K562 (cell line): ENCODE results near the gene TK1. TPM values are rescaled to one million over a fixed set of nuclear protein-coding genes. Genes with fewer than 3 reads are reported as not detected.

Source experiments
- ATAC-seq: fragments of 200-7000 bp; cut with Tn5 transposase; 3 replicates; pipeline ENCODE4 v1.9.1; 2020; ENCODE audit warnings: moderate library complexity
- BruUV-seq: library from RNA; stranded (reverse); fragments of 400-500 nt; replicated peaks from 2 replicates; lab custom pipeline; 2021; lab: Mats Ljungman, UMichigan
- CTCF ChIA-PET: fragments of 300-600 bp; formaldehyde crosslinking; extraction: SDS; loops from one replicate; lab custom pipeline; 2021; ENCODE audit warnings: low intra/inter-chr PET ratio; lab: Yijun Ruan, JAX
- POLR2A ChIA-PET: fragments of 300-600, 350-650 bp; sonication (Branson Sonifier 250); formaldehyde crosslinking; extraction: SDS; loops from one replicate; lab custom pipeline; 2021; ENCODE audit warnings: antibody characterized with exemption, inconsistent platforms; lab: Yijun Ruan, JAX
- DNase-seq, 4 experiments: peaks; one replicate each; pipeline versions ENCODE4 v3.0.0 to v3.0.0-alpha.2; 2011 to 2018; ENCODE audit warnings: low spot score in 3 of 4, mixed read lengths in 3 of 4; ENCODE audit errors: extremely low read depth in 1 of 4
- FAIRE-seq: peaks from 2 replicates; lab custom pipeline; 2011; peaks lifted over from hg19 to GRCh38; lab: Jason Lieb, UNC
- H2AFZ ChIP-seq: 2 replicates; pipeline ENCODE4 v1.6.0; 2011; ENCODE audit warnings: low read depth, low read length, control low read depth, inconsistent platforms
- H3K27ac ChIP-seq: fragments of 200-600 bp; 3 replicates; pipeline ENCODE4 v1.8.0; 2011; ENCODE audit warnings: low read depth, mild to moderate bottlenecking, control low read depth, inconsistent platforms, low read length, moderate library complexity, mixed read lengths; ENCODE audit errors: extremely low read depth
- H3K27me3 ChIP-seq, 2 experiments: fragments of 300-600 bp in 1 of 2; 2 replicates in 1 of 2; 3 replicates in 1 of 2; pipeline versions ENCODE4 v1.6.0 to v1.8.0; 2011; ENCODE audit warnings: inconsistent platforms in 2 of 2, low read length in 2 of 2, mild to moderate bottlenecking in 1 of 2, mixed read lengths in 1 of 2, moderate library complexity in 1 of 2; ENCODE audit not compliant: control insufficient read depth in 2 of 2, insufficient read depth in 2 of 2
- H3K36me3 ChIP-seq: fragments of 300-600 bp; 3 replicates; pipeline ENCODE4 v1.8.0; 2011; ENCODE audit warnings: mild to moderate bottlenecking, low read length, inconsistent platforms; ENCODE audit not compliant: control insufficient read depth, insufficient read depth
- H3K4me1 ChIP-seq, 2 experiments: fragments of 200-600 bp in 1 of 2; replicated peaks in 1 of 2; 2 replicates in 1 of 2; 3 replicates in 1 of 2; pipeline versions ENCODE4 v1.5.1 to v1.8.0; 2011; ENCODE audit warnings: inconsistent platforms in 2 of 2, low read length in 2 of 2, mild to moderate bottlenecking in 1 of 2, mixed read lengths in 1 of 2, moderate library complexity in 1 of 2; ENCODE audit not compliant: control insufficient read depth in 2 of 2, insufficient read depth in 2 of 2
- H3K4me2 ChIP-seq: 2 replicates; pipeline ENCODE4 v1.6.1; 2011; ENCODE audit warnings: low read length, control low read depth, inconsistent platforms, mixed read lengths; ENCODE audit not compliant: insufficient read depth
- H3K4me3 ChIP-seq: fragments of 200-600 bp; sonication (generic), shearing (Covaris generic); 2 replicates; pipeline ENCODE4 v1.5.1; 2016; ENCODE audit warnings: control low read depth, inconsistent platforms
- H3K79me2 ChIP-seq: fragments of 200-600 bp; 3 replicates; pipeline ENCODE4 v1.8.0; 2011; ENCODE audit warnings: low read length, inconsistent platforms; ENCODE audit not compliant: control insufficient read depth, insufficient read depth
- H3K9ac ChIP-seq, 2 experiments: 2 replicates each; pipeline versions ENCODE4 v1.6.0 to v1.6.1; 2011; ENCODE audit warnings: low read depth in 2 of 2, low read length in 2 of 2, control low read depth in 1 of 2, inconsistent platforms in 1 of 2, mild to moderate bottlenecking in 1 of 2, mixed read lengths in 1 of 2; ENCODE audit not compliant: insufficient read depth in 1 of 2
- H3K9me1 ChIP-seq: one replicate; pipeline ENCODE4 v1.6.0; 2011; ENCODE audit warnings: inconsistent platforms, mild to moderate bottlenecking, low read length, moderate library complexity; ENCODE audit not compliant: control insufficient read depth, insufficient read depth
- H3K9me3 ChIP-seq: replicated peaks from 2 replicates; pipeline ENCODE4 v1.5.1; 2011; ENCODE audit warnings: low read depth, low read length, inconsistent platforms; ENCODE audit not compliant: control insufficient read depth, insufficient read depth
- H4K20me1 ChIP-seq: replicated peaks from 2 replicates; pipeline ENCODE4 v1.6.1; 2011; ENCODE audit warnings: low read length, inconsistent platforms, mixed read lengths; ENCODE audit not compliant: control insufficient read depth, insufficient read depth
- CBX2 ChIP-seq: fragments of 200-600 bp; sonication (generic); IDR thresholded peaks from one replicate; pipeline ENCODE4 v1.6.1; 2012; ENCODE audit warnings: mild to moderate bottlenecking, low read length, inconsistent platforms; ENCODE audit not compliant: insufficient read depth, poor library complexity, severe bottlenecking
- POLR2G ChIP-seq: fragments of 200-400 bp; formaldehyde crosslinking; IDR thresholded peaks from 2 replicates; pipeline ENCODE4 v1.6.1; 2017; ENCODE audit warnings: low read depth, mild to moderate bottlenecking, antibody characterized with exemption, low read length, moderate library complexity
- PURB ChIP-seq: sonication (generic); formaldehyde crosslinking; IDR thresholded peaks from 2 replicates; pipeline ENCODE4 v1.9.0; 2021; ENCODE audit warnings: low read depth, mild to moderate bottlenecking, missing genetic modification reagents
- SMAD2 ChIP-seq: fragments of 150-350 bp; IDR thresholded peaks from 2 replicates; pipeline ENCODE4 v1.6.1; 2014; ENCODE audit warnings: low read depth, mild to moderate bottlenecking, low read length
- VEZF1 ChIP-seq: fragments of 200-800 bp; sonication (Bioruptor generic); IDR thresholded peaks from 2 replicates; pipeline ENCODE4 v1.6.1; 2017; ENCODE audit warnings: missing genetic modification characterization, missing compliant biosample characterization
- ZFX ChIP-seq: sonication (generic); formaldehyde crosslinking; IDR thresholded peaks from 2 replicates; pipeline ENCODE4 v1.8.0; 2022; ENCODE audit warnings: mild to moderate bottlenecking, missing genetic modification reagents, moderate library complexity
- ZNF449 ChIP-seq: fragments of 250-450 bp; sonication (Bioruptor Pico); IDR thresholded peaks from 2 replicates; pipeline ENCODE4 v1.8.0; 2022; ENCODE audit warnings: moderate library complexity, mild to moderate bottlenecking, inconsistent platforms
- WGBS: fragments of 100-300 bp; shearing (Covaris generic); methylation state at CpG from one replicate; pipeline ENCODE4 v1.1.6; 2016; ENCODE audit warnings: low coverage, mixed read lengths; ENCODE audit not compliant: insufficient coverage; ENCODE audit errors: missing lambda C conversion rate; 5-methylcytosine and 5-hydroxymethylcytosine counted together
- in situ Hi-C: fragments of 300-500 bp; cut with MboI; formaldehyde crosslinking; loops from 4 replicates; pipeline ENCODE4 v1.15.0; 2018; ENCODE audit warnings: inconsistent platforms, mixed read lengths
- intact Hi-C: fragments of 100-400 bp; cut with micrococcal nuclease; formaldehyde crosslinking; loops from 2 replicates; pipeline ENCODE4 v1.14.2; 2022
- polyA plus RNA-seq, 8 experiments: library from polyadenylated mRNA; depleted of rRNA in 4 of 8; stranded (reverse) in 5 of 8; unstranded in 3 of 8; fragments of >200 nt; fragmentation: Nextera tagmentation in 2 of 8; fragmentation: Illumina TruSeq in 1 of 8; extraction: Ambion mirVana in 2 of 8; extraction: Trizol in 1 of 8; gene quantifications; 2 replicates each; pipeline versions ENCODE4 v1.2.1 to v1.2.3, GENCODE V29; 2011 to 2014; ENCODE audit warnings: inconsistent platforms in 1 of 8, missing spikeins in 1 of 8
- total RNA-seq, 7 experiments: library from RNA; depleted of rRNA in 6 of 7; stranded (reverse); fragments of >200 nt in 6 of 7; fragmentation: Illumina TruSeq in 2 of 7; extraction: Trizol in 2 of 7; gene quantifications; 2 replicates each; pipeline versions ENCODE4 v1.2.1 to v1.2.3, GENCODE V29; 2011 to 2021; ENCODE audit warnings: low replicate concordance in 1 of 7

Gene TK1
- total and polyA plus RNA-seq, 9 of the 15 experiments (the other 6 are each of a cell fraction or from before 2014, with no cell fraction given), result 8.4 to 280 (median 103) TPM

GRCh38 chr17:78159575-78160158 is 27.2 kb downstream of the TK1 start (continued):
- peak; percentile 60; the same call in 1 of the 2 replicates for TF ChIP-seq VEZF1 (CRISPR knock-in tag)
- peak; percentile 18; the same call in 1 of the 2 replicates for TF ChIP-seq ZFX
- TF ChIP-seq CBX2, result no peak
- TF ChIP-seq POLR2G, result no peak

- H3K79me2 ChIP-seq, result no peaks in the 10 kb centered on the region
- no peak overlapping the region for H2AFZ ChIP-seq
- H3K27me3 ChIP-seq, result no peaks in the 10 kb centered on the region
- FAIRE-seq (no peak), DNase-seq (no peak), ATAC-seq (peak; percentile 36; the same call in 1 of the 3 replicates)
- intact Hi-C loops (no loop called here), in situ Hi-C loops (no loop called here)
- H3K9ac ChIP-seq, result no peak overlapping the region
- ChIA-PET POLR2A (no interaction called here), CTCF (no interaction called here)
- H3K9me1 ChIP-seq, result no peaks in the 10 kb centered on the region
- no peak overlapping the region for H3K4me2 ChIP-seq
- no peaks in the 10 kb centered on the region for H3K36me3 ChIP-seq
- BruUV-seq, result no TSS peak
- 74% methylated on average over 11 of the region's 11 CpGs for WGBS
- H3K4me3 ChIP-seq, result no peak overlapping the region
- no peaks in the 10 kb centered on the region for H3K9me3 ChIP-seq
- H4K20me1 ChIP-seq, result no peaks in the 10 kb centered on the region
- H3K4me1 ChIP-seq, result peaks cover 9 to 34% of the 10 kb centered on the region in 2 experiments; a peak in 4 of 5 replicates
- no peak overlapping the region for H3K27ac ChIP-seq
- TF ChIP-seq ZNF449 (CRISPR knock-in tag) (no peak), PURB (no peak), SMAD2 (no peak)
These were observed 31.7 kb downstream of the TK1 start for GRCh38 chr17:78154903-78155811.
